OCI-LY3 (cell line): ENCODE data around the gene TMEM184C.

Experiments
- EZH2phosphoT487 ChIP-seq: fragments of 200-600 bp; shearing (Covaris generic); IDR thresholded peaks from 2 replicates; pipeline ENCODE4 v1.6.1; 2018; ENCODE audit warnings: antibody characterized with exemption, mixed run types, low read depth
- TF ChIP-seq, protein P1 (sequence below): fragments of 200-600, 300-600 bp; sonication (generic); IDR thresholded peaks from 2 replicates; pipeline ENCODE4 v1.5.1; 2014; ENCODE audit warnings: antibody characterized with exemption, low read length, low read depth

DNA sequence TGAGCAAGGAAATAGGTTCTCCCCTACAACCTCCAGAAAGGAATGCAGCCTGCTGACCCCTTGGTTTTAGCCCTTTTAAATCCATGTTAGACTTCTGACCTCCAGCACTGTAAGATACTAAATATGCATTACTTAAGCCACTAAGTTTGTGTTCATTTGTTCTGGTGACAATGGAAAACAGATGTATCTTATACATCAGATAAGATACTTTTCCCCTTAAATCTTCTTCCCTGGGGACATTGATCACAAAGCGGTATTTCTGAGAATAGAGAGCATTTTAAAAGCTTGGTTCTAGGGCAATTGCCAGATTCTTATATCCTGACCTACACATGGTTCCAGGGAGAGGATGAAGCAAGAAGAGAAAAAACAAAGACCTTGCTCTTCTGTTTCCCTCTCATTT, 6.5 kb upstream of the TMEM184C start:
- TF ChIP-seq, protein P1, sequence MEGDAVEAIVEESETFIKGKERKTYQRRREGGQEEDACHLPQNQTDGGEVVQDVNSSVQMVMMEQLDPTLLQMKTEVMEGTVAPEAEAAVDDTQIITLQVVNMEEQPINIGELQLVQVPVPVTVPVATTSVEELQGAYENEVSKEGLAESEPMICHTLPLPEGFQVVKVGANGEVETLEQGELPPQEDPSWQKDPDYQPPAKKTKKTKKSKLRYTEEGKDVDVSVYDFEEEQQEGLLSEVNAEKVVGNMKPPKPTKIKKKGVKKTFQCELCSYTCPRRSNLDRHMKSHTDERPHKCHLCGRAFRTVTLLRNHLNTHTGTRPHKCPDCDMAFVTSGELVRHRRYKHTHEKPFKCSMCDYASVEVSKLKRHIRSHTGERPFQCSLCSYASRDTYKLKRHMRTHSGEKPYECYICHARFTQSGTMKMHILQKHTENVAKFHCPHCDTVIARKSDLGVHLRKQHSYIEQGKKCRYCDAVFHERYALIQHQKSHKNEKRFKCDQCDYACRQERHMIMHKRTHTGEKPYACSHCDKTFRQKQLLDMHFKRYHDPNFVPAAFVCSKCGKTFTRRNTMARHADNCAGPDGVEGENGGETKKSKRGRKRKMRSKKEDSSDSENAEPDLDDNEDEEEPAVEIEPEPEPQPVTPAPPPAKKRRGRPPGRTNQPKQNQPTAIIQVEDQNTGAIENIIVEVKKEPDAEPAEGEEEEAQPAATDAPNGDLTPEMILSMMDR: no peak
- TF ChIP-seq EZH2phosphoT487: no peak
